Measurements from ENCODE around the gene GALNT9. TPM values are rescaled to one million over a fixed set of nuclear protein-coding genes. Genes with fewer than 3 reads are reported as not detected.

The GALNT9 gene
- total RNA-seq, 1 donor from 2014 or later: not detected

DNA sequence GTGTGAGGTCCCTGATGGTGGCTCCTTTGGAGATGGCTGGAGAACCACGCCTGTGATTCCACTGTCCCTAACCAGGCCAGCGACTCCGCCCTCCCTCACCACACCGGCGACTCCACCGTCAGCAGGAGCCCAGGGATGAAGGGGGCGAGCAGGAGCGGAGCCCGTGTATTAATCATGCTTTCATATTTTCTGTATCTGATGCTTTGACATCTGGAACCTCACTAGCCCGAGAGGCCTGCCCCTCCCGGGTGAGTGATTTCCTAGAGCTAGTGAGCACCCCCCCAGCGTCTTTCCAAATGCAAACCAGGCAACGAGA, 115.3 kb downstream of the GALNT9 start:
- peaks cover 35% of the 10 kb centered on the region for H3K27me3 Mint-ChIP-seq (ENCODE audit: insufficient read depth, low read depth)
- H3K36me3 Mint-ChIP-seq: no peaks in the 10 kb centered on the region
- Histone ChIP-seq H3K9me3 (ENCODE audit: low read depth) (no peaks in the 10 kb centered on the region), H3K9ac (no peak overlapping the region), H3K79me2 (ENCODE audit: low read depth) (no peaks in the 10 kb centered on the region), H3K4me2 (no peak overlapping the region), H3F3A (ENCODE audit: low read depth) (no peaks in the 10 kb centered on the region), H3K27me3 (peaks cover 90% of the 10 kb centered on the region), H2AFZ (replicated peaks) (no peak overlapping the region), H4K20me1 (ENCODE audit: low read depth) (no peaks in the 10 kb centered on the region), H3K27ac (no peak overlapping the region), H3K4me1 (no peaks in the 10 kb centered on the region), H3K36me3 (no peaks in the 10 kb centered on the region), H3K4me3 (no peak overlapping the region)
- H3K9me3 Mint-ChIP-seq: peaks cover 9% of the 10 kb centered on the region
- no peak for DNase-seq (ENCODE audit: low spot score)
- H3K27ac Mint-ChIP-seq: no peak overlapping the region
- peak overlapping the region; percentile 21 for H3K4me3 Mint-ChIP-seq
- no peaks in the 10 kb centered on the region for H3K4me1 Mint-ChIP-seq
- TF ChIP-seq EZH2 (IDR thresholded peaks at IDR 0.05) (no peak), EZH2phosphoT487 (IDR thresholded peaks at IDR 0.05) (no peak)
- TF ChIP-seq, protein P1, sequence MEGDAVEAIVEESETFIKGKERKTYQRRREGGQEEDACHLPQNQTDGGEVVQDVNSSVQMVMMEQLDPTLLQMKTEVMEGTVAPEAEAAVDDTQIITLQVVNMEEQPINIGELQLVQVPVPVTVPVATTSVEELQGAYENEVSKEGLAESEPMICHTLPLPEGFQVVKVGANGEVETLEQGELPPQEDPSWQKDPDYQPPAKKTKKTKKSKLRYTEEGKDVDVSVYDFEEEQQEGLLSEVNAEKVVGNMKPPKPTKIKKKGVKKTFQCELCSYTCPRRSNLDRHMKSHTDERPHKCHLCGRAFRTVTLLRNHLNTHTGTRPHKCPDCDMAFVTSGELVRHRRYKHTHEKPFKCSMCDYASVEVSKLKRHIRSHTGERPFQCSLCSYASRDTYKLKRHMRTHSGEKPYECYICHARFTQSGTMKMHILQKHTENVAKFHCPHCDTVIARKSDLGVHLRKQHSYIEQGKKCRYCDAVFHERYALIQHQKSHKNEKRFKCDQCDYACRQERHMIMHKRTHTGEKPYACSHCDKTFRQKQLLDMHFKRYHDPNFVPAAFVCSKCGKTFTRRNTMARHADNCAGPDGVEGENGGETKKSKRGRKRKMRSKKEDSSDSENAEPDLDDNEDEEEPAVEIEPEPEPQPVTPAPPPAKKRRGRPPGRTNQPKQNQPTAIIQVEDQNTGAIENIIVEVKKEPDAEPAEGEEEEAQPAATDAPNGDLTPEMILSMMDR (IDR thresholded peaks at IDR 0.05): no peak

DNA sequence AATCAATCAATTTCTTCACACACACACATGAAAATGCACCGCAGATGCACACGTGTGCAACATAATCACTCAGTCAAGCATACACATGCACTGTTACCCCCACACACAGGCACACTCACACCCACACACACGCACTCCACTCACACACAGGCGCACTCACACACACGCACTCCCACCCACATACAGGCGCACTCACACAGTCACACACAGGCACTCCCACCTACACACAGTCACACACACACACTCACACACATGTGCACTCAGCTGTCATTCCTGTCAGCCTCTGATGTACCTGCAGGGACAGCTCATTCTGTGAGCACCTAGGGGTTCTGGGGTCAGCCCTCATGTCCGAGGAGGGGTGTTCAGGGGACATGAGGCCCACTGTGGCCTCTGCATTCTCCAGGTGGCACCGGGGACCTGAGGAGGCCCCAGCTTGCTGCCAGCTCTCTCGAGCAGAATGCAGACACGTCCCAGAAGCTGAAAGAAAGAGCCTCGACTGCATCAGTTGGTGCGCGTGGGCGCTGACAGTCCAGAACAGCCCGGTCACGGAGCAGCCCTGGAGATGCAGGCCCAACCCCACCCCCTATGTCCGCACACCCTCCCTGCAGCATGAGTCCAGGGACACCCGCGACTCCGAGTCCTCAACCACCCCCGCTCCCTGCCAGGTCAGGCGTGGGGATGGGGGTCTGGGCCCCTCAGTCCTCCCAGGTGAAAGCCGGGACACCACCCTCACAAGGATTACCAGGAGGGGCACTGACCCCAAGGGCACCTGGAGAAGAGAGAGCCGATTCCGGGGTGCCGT, 115.8 kb downstream of the GALNT9 start:
- Histone ChIP-seq H3K9ac (no peak overlapping the region), H3K4me2 (no peak overlapping the region), H3K4me3 (no peak overlapping the region), H3K36me3 (no peaks in the 10 kb centered on the region), H3K27me3 (peaks cover 90% of the 10 kb centered on the region), H2AFZ (replicated peaks) (no peak overlapping the region), H3K9me3 (ENCODE audit: low read depth) (no peaks in the 10 kb centered on the region), H3K79me2 (ENCODE audit: low read depth) (no peaks in the 10 kb centered on the region), H3F3A (ENCODE audit: low read depth) (no peaks in the 10 kb centered on the region), H3K4me1 (no peaks in the 10 kb centered on the region), H4K20me1 (ENCODE audit: low read depth) (no peaks in the 10 kb centered on the region), H3K27ac (no peak overlapping the region)
- no peak overlapping the region for H3K4me3 Mint-ChIP-seq
- TF ChIP-seq EZH2phosphoT487 (IDR thresholded peaks at IDR 0.05) (no peak), EZH2 (IDR thresholded peaks at IDR 0.05) (no peak)
- TF ChIP-seq, protein P1 (IDR thresholded peaks at IDR 0.05): no peak
- H3K27me3 Mint-ChIP-seq (ENCODE audit: insufficient read depth, low read depth): peaks cover 32% of the 10 kb centered on the region
- H3K4me1 Mint-ChIP-seq: no peaks in the 10 kb centered on the region
- no peak for DNase-seq (ENCODE audit: low spot score)
- H3K36me3 Mint-ChIP-seq: no peaks in the 10 kb centered on the region
- H3K9me3 Mint-ChIP-seq: peaks cover 12% of the 10 kb centered on the region
- H3K27ac Mint-ChIP-seq: no peak overlapping the region

DNA sequence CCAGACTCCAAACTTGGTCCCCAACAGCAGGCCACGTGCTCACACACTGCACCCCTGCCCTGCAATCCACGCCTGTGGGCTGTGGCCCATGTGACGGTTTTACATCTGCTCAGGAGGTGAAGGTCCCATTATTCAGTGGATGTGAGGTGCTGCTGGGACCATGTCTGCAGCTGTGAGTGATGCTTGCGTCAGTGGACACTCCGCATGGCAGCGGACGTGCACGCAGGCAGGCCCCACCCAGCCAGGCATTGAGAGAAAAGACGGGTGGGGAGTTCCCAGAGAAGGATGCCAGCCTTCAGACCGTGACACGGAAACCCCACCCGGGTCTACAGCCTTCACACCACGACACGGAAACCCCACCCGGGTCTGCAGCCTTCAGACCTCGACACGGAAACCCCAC, 117.6 kb downstream of the GALNT9 start:
- H2AFZ ChIP-seq (replicated peaks): no peak overlapping the region
- no peak overlapping the region for H3K27ac Mint-ChIP-seq

More for the DNA sequence above, 117.6 kb downstream of the GALNT9 start:
- Mint-ChIP-seq H3K36me3 (no peaks in the 10 kb centered on the region), H3K27me3 (ENCODE audit: insufficient read depth, low read depth) (peaks cover 30% of the 10 kb centered on the region), H3K4me1 (peaks cover 4% of the 10 kb centered on the region), H3K9me3 (peaks cover 12% of the 10 kb centered on the region), H3K4me3 (no peak overlapping the region)
- TF ChIP-seq EZH2phosphoT487 (IDR thresholded peaks at IDR 0.05) (no peak), EZH2 (IDR thresholded peaks at IDR 0.05) (no peak)
- TF ChIP-seq, protein P1 (IDR thresholded peaks at IDR 0.05): no peak
- no peak for DNase-seq (ENCODE audit: low spot score)
- Histone ChIP-seq H3K79me2 (ENCODE audit: low read depth) (no peaks in the 10 kb centered on the region), H3F3A (ENCODE audit: low read depth) (no peaks in the 10 kb centered on the region), H3K9ac (no peak overlapping the region), H3K4me3 (no peak overlapping the region), H3K4me1 (no peaks in the 10 kb centered on the region), H3K27ac (no peak overlapping the region), H3K9me3 (ENCODE audit: low read depth) (no peaks in the 10 kb centered on the region), H3K4me2 (no peak overlapping the region), H3K36me3 (no peaks in the 10 kb centered on the region), H4K20me1 (ENCODE audit: low read depth) (no peaks in the 10 kb centered on the region), H3K27me3 (peaks cover 90% of the 10 kb centered on the region)
